GM23338 (cell line): Measurements from ENCODE around the gene FAM219A. TPM values are rescaled to one million over a fixed set of nuclear protein-coding genes. Genes with fewer than 3 reads are reported as not detected.
"Not testable (repeated sequence)": the region's sequence is repeated elsewhere in the genome, so short reads cannot be mapped to it uniquely, and the experiment has no call there.

ENCODE experiments used
- ATAC-seq: fragments of 200-7000 bp; cut with Tn5 transposase; 3 replicates; pipeline ENCODE4 v1.9.1; 2020
- DNase-seq: peaks from one replicate; pipeline ENCODE4 v3.0.0-alpha.2; 2015; ENCODE audit warnings: low spot score
- H2AFZ ChIP-seq: fragments of 200-600 bp; sonication (generic); 2 replicates; pipeline ENCODE4 v1.8.0; 2016; ENCODE audit warnings: antibody characterized with exemption, mild to moderate bottlenecking, moderate library complexity
- H3F3A ChIP-seq: fragments of 200-600 bp; sonication (generic); replicated peaks from 2 replicates; pipeline ENCODE4 v1.8.0; 2017; ENCODE audit warnings: antibody characterized with exemption, mixed run types, low read depth
- H3K27ac ChIP-seq: fragments of 200-600 bp; sonication (generic); 2 replicates; pipeline ENCODE4 v1.6.1; 2016; ENCODE audit warnings: low read depth
- H3K27me3 ChIP-seq: fragments of 200-600 bp; sonication (generic); 2 replicates; pipeline ENCODE4 v1.8.0; 2016; ENCODE audit warnings: mild to moderate bottlenecking, mixed run types, moderate library complexity; ENCODE audit not compliant: insufficient read depth
- H3K36me3 ChIP-seq: fragments of 200-600 bp; sonication (generic); 2 replicates; pipeline ENCODE4 v1.8.0; 2016; ENCODE audit warnings: mild to moderate bottlenecking; ENCODE audit not compliant: insufficient read depth
- H3K4me1 ChIP-seq: fragments of 200-600 bp; sonication (generic); 2 replicates; pipeline ENCODE4 v1.8.0; 2016; ENCODE audit warnings: mild to moderate bottlenecking, moderate library complexity; ENCODE audit not compliant: insufficient read depth
- H3K4me2 ChIP-seq: fragments of 200-600 bp; sonication (generic); 2 replicates; pipeline ENCODE4 v1.7.1; 2017; ENCODE audit warnings: mixed run types
- H3K4me3 ChIP-seq: fragments of 200-600 bp; sonication (generic); 2 replicates; pipeline ENCODE4 v1.6.1; 2016; ENCODE audit warnings: mixed run types
- H3K79me2 ChIP-seq: fragments of 200-600 bp; sonication (generic); replicated peaks from 2 replicates; pipeline ENCODE4 v1.8.0; 2017; ENCODE audit warnings: mild to moderate bottlenecking; ENCODE audit not compliant: insufficient read depth
- H3K9me2 ChIP-seq: fragments of 200-600 bp; sonication (generic); 2 replicates; pipeline ENCODE4 v1.8.0; 2017; ENCODE audit not compliant: insufficient read depth
- H4K20me1 ChIP-seq: fragments of 200-600 bp; sonication (generic); replicated peaks from 2 replicates; pipeline ENCODE4 v1.8.0; 2017; ENCODE audit warnings: mild to moderate bottlenecking; ENCODE audit not compliant: insufficient read depth
- H3K27ac Mint-ChIP-seq: 2 replicates; pipeline ENCODE4 v1.8.0; 2020; ENCODE audit warnings: inconsistent platforms, mild to moderate bottlenecking, moderate library complexity, mixed read lengths
- H3K27me3 Mint-ChIP-seq: 3 replicates; pipeline ENCODE4 v1.8.0; 2022; ENCODE audit warnings: low read depth, mild to moderate bottlenecking, moderate library complexity, mixed read lengths, inconsistent platforms; ENCODE audit not compliant: insufficient read depth, poor library complexity
- H3K36me3 Mint-ChIP-seq: 3 replicates; pipeline ENCODE4 v1.8.0; 2021; ENCODE audit warnings: low read depth, mild to moderate bottlenecking, inconsistent platforms, moderate library complexity, mixed read lengths
- H3K4me1 Mint-ChIP-seq: 3 replicates; pipeline ENCODE4 v1.8.0; 2020; ENCODE audit warnings: mild to moderate bottlenecking, inconsistent platforms, mixed read lengths
- H3K4me3 Mint-ChIP-seq: 3 replicates; pipeline ENCODE4 v1.8.0; 2021; ENCODE audit warnings: moderate library complexity, mild to moderate bottlenecking, inconsistent platforms, mixed read lengths
- H3K9me3 Mint-ChIP-seq: 3 replicates; pipeline ENCODE4 v1.8.0; 2020; ENCODE audit warnings: moderate library complexity, mild to moderate bottlenecking, inconsistent platforms, mixed read lengths
- CREB1 ChIP-seq: fragments of 250-450 bp; sonication (Bioruptor Pico); IDR thresholded peaks from 2 replicates; pipeline ENCODE4 v1.5.0; 2020; ENCODE audit warnings: low read depth, mild to moderate bottlenecking, moderate library complexity
- EZH2 ChIP-seq: fragments of 200-600 bp; sonication (generic); IDR thresholded peaks from one replicate; pipeline ENCODE4 v1.8.0; 2017; ENCODE audit warnings: antibody characterized with exemption, mild to moderate bottlenecking, low read depth; ENCODE audit not compliant: unreplicated experiment
- JUNB ChIP-seq: IDR thresholded peaks from one replicate; pipeline ENCODE4 v1.6.1; 2016; ENCODE audit warnings: antibody characterized with exemption; ENCODE audit not compliant: unreplicated experiment
- NANOG ChIP-seq: IDR thresholded peaks from 2 replicates; pipeline ENCODE4 v1.6.1; 2016; ENCODE audit warnings: antibody characterized with exemption, borderline replicate concordance
- STAT1 ChIP-seq: IDR thresholded peaks from one replicate; pipeline ENCODE4 v1.6.1; 2016; ENCODE audit warnings: antibody characterized with exemption; ENCODE audit not compliant: unreplicated experiment
- ZNF114 ChIP-seq: fragments of 250-450 bp; sonication (Bioruptor Pico); IDR thresholded peaks from 2 replicates; pipeline ENCODE4 v1.5.0; 2020; ENCODE audit warnings: mild to moderate bottlenecking, moderate library complexity
- polyA plus RNA-seq: library from polyadenylated mRNA; unstranded; fragments of >200 nt; fragmentation: Nextera tagmentation; extraction: Ambion mirVana; gene quantifications from 2 replicates; pipeline ENCODE4 v1.2.1, GENCODE V29; 2016
- total RNA-seq: library from RNA; depleted of rRNA; stranded (reverse); fragments of >200 nt; shearing (Covaris generic); gene quantifications from 2 replicates; pipeline ENCODE4 v1.2.3, GENCODE V29; 2014
- TF ChIP-seq, protein P1 (sequence below), 2 experiments: fragments of 200-600 bp in 1 of 2; sonication (generic) in 1 of 2; conservative IDR thresholded peaks; 2 replicates each; pipeline versions ENCODE4 v1.5.1 to v1.6.1; 2016 to 2017; ENCODE audit warnings: antibody characterized with exemption in 2 of 2, low read depth in 2 of 2, mild to moderate bottlenecking in 2 of 2, moderate library complexity in 1 of 2
- TF ChIP-seq, protein P2 (sequence below): IDR thresholded peaks from one replicate; pipeline ENCODE4 v1.6.1; 2018; ENCODE audit warnings: antibody characterized with exemption; ENCODE audit not compliant: unreplicated experiment
- TF ChIP-seq, protein P3 (sequence below): IDR thresholded peaks from 2 replicates; pipeline ENCODE4 v1.6.1; 2016; ENCODE audit warnings: antibody characterized with exemption

FAM219A gene
- total and polyA plus RNA-seq, 2 experiments from 2014 or later, result 3.8 to 7.2 TPM

DNA sequence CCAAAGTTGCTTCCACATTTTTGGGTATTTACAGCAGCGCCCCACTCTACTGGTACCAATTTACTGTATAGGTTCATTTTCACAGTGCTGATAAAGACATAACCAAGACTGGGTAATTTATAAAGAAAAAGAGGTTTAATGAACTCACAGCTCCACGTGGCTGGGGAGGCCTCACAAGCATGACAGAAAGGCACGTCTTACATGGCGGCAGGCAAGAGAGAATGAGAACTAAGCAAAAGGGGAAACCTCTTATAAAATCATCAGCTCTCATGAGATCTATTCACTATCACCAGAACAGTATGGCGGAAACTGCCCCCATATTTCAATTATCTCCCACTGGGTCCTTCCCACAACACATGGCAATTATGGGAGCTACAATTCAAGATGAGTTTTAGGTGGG is 89.6 kb downstream of the FAM219A start:
- H4K20me1 ChIP-seq, H3K4me2 ChIP-seq, H3K27ac Mint-ChIP-seq, H3K27ac ChIP-seq, H3K9me2 ChIP-seq, H3K4me3 Mint-ChIP-seq, H3F3A ChIP-seq, H3K27me3 ChIP-seq, H3K79me2 ChIP-seq, H2AFZ ChIP-seq, H3K27me3 Mint-ChIP-seq, H3K36me3 ChIP-seq, ATAC-seq, H3K4me3 ChIP-seq, DNase-seq: not testable (repeated sequence)
- peaks cover 11% of the 10 kb centered on the region for H3K4me1 ChIP-seq
- peaks cover 51% of the 10 kb centered on the region for H3K36me3 Mint-ChIP-seq
- H3K4me1 Mint-ChIP-seq, result peaks cover 11% of the 10 kb centered on the region
- peaks cover 22% of the 10 kb centered on the region for H3K9me3 Mint-ChIP-seq

DNA sequence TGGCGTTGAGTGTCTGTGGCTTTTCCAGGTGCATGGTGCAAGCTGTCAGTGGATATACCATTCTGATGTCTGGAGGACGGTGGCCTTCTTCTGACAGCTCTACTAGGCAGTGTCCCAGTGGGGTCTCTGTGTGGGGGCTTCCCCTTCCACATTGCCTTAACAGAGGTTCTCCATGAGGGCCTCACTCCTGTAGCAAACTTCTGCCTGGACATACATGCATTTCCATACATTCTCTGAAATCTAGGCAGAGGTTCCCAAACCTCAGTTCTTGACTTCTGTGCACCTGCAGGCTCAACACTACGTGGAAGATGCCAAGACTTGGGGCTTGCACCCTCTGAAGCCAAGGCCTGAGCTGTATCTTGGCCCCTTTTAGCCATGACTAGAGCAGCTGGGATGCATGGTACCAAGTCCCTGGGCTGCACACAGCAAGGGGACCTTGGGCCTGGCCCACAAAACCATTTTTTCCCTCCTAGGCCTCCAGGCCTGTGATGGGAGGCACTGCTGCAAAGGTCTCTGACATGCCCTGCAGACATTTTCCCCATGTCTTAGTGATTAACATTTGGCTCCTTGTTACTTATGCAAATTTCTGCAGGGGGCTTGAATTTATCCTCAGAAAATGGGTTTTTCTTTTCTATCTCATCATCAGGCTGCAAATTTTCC is 90.5 kb downstream of the FAM219A start:
- H3K4me3 Mint-ChIP-seq, H3K79me2 ChIP-seq, H3K27ac Mint-ChIP-seq, H3K4me3 ChIP-seq, ATAC-seq, H3K27me3 Mint-ChIP-seq, H3K4me2 ChIP-seq, H3F3A ChIP-seq, H3K27ac ChIP-seq, H3K9me2 ChIP-seq, H3K27me3 ChIP-seq, H3K36me3 ChIP-seq, DNase-seq, H4K20me1 ChIP-seq, H2AFZ ChIP-seq: not testable (repeated sequence)
- Mint-ChIP-seq H3K9me3 (peaks cover 22% of the 10 kb centered on the region), H3K36me3 (peaks cover 51% of the 10 kb centered on the region), H3K4me1 (peaks cover 20% of the 10 kb centered on the region)
- peaks cover 20% of the 10 kb centered on the region for H3K4me1 ChIP-seq

DNA sequence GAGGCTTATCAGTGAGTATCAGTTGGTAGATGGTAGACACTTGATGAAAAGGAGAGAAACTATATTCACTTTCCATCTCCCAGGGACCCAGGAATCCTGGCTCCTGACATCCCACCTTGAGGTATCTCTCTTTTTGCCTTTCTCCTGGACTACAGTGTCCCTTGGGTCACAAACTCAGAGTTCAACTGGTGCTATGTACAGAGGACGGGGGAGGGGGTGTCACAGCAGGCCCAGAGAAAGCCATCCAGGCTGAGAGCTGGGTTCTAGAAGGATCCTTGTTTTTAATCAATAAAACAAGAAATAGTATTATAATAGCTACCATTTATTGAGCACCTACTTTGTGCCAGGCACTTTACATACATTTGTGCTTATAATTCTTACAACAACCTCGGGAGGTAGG is 92.0 kb downstream of the FAM219A start:
- Histone ChIP-seq H3K79me2 (no peaks in the 10 kb centered on the region), H3K27ac (no peak overlapping the region), H3K9me2 (0 out of 2 replicates have a peak, but pooled peaks cover 3% of the 10 kb centered on the region), H3K4me2 (no peak overlapping the region), H3K36me3 (no peaks in the 10 kb centered on the region), H3K4me3 (no peak overlapping the region), H3F3A (no peaks in the 10 kb centered on the region), H3K27me3 (no peaks in the 10 kb centered on the region), H4K20me1 (no peaks in the 10 kb centered on the region), H2AFZ (no peak overlapping the region), H3K4me1 (peaks cover 26% of the 10 kb centered on the region)
- TF ChIP-seq, protein P1, sequence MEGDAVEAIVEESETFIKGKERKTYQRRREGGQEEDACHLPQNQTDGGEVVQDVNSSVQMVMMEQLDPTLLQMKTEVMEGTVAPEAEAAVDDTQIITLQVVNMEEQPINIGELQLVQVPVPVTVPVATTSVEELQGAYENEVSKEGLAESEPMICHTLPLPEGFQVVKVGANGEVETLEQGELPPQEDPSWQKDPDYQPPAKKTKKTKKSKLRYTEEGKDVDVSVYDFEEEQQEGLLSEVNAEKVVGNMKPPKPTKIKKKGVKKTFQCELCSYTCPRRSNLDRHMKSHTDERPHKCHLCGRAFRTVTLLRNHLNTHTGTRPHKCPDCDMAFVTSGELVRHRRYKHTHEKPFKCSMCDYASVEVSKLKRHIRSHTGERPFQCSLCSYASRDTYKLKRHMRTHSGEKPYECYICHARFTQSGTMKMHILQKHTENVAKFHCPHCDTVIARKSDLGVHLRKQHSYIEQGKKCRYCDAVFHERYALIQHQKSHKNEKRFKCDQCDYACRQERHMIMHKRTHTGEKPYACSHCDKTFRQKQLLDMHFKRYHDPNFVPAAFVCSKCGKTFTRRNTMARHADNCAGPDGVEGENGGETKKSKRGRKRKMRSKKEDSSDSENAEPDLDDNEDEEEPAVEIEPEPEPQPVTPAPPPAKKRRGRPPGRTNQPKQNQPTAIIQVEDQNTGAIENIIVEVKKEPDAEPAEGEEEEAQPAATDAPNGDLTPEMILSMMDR (conservative IDR thresholded peaks at IDR 0.05; ENCODE audit: low read depth in 2 of 2), result no peak
- TF ChIP-seq STAT1, result no peak
- TF ChIP-seq, protein P2, sequence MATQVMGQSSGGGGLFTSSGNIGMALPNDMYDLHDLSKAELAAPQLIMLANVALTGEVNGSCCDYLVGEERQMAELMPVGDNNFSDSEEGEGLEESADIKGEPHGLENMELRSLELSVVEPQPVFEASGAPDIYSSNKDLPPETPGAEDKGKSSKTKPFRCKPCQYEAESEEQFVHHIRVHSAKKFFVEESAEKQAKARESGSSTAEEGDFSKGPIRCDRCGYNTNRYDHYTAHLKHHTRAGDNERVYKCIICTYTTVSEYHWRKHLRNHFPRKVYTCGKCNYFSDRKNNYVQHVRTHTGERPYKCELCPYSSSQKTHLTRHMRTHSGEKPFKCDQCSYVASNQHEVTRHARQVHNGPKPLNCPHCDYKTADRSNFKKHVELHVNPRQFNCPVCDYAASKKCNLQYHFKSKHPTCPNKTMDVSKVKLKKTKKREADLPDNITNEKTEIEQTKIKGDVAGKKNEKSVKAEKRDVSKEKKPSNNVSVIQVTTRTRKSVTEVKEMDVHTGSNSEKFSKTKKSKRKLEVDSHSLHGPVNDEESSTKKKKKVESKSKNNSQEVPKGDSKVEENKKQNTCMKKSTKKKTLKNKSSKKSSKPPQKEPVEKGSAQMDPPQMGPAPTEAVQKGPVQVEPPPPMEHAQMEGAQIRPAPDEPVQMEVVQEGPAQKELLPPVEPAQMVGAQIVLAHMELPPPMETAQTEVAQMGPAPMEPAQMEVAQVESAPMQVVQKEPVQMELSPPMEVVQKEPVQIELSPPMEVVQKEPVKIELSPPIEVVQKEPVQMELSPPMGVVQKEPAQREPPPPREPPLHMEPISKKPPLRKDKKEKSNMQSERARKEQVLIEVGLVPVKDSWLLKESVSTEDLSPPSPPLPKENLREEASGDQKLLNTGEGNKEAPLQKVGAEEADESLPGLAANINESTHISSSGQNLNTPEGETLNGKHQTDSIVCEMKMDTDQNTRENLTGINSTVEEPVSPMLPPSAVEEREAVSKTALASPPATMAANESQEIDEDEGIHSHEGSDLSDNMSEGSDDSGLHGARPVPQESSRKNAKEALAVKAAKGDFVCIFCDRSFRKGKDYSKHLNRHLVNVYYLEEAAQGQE, result no peak
- no peak for TF ChIP-seq NANOG
- TF ChIP-seq CREB1 (CRISPR knock-in tag), result no peak
- TF ChIP-seq, protein P3, sequence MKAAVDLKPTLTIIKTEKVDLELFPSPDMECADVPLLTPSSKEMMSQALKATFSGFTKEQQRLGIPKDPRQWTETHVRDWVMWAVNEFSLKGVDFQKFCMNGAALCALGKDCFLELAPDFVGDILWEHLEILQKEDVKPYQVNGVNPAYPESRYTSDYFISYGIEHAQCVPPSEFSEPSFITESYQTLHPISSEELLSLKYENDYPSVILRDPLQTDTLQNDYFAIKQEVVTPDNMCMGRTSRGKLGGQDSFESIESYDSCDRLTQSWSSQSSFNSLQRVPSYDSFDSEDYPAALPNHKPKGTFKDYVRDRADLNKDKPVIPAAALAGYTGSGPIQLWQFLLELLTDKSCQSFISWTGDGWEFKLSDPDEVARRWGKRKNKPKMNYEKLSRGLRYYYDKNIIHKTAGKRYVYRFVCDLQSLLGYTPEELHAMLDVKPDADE, result no peak
- TF ChIP-seq ZNF114, result no peak
- TF ChIP-seq JUNB, result no peak
- no peak for TF ChIP-seq EZH2
- no peak overlapping the region for H3K4me3 Mint-ChIP-seq
- no peak overlapping the region for H3K27ac Mint-ChIP-seq
- ATAC-seq (no peak), DNase-seq (no peak)
- peaks cover 4% of the 10 kb centered on the region for H3K27me3 Mint-ChIP-seq
- H3K4me1 Mint-ChIP-seq, result peaks cover 24% of the 10 kb centered on the region
- peaks cover 22% of the 10 kb centered on the region for H3K9me3 Mint-ChIP-seq
- H3K36me3 Mint-ChIP-seq, result peaks cover 45% of the 10 kb centered on the region
